Spinal cord (tissue), 10 donors: Measurements from ENCODE around the gene RBMX2. TPM values are rescaled to one million over a fixed set of nuclear protein-coding genes. Genes with fewer than 3 reads are reported as not detected.
"Not testable (repeated sequence)": the region's sequence is repeated elsewhere in the genome, so short reads cannot be mapped to it uniquely, and the experiment has no call there.

Source experiments
- DNase-seq, 6 donors: peaks; one replicate each; pipeline versions ENCODE4 v3.0.0 to v3.0.0-alpha.2; 2013 to 2015; ENCODE audit warnings: low spot score in 6 of 6, low read depth in 4 of 6
- H3K27ac ChIP-seq: one replicate; pipeline ENCODE4 v1.5.1; 2013; ENCODE audit warnings: low read depth, low read length, control low read depth
- H3K27me3 ChIP-seq: one replicate; pipeline ENCODE4 v1.6.1; 2013; ENCODE audit warnings: low read length; ENCODE audit not compliant: control insufficient read depth, insufficient read depth
- H3K36me3 ChIP-seq: one replicate; pipeline ENCODE4 v1.6.1; 2013; ENCODE audit warnings: low read length; ENCODE audit not compliant: control insufficient read depth, insufficient read depth
- H3K4me1 ChIP-seq: one replicate; pipeline ENCODE4 v1.6.1; 2013; ENCODE audit warnings: low read length; ENCODE audit not compliant: control insufficient read depth, insufficient read depth
- H3K4me3 ChIP-seq: one replicate; pipeline ENCODE4 v1.5.1; 2013; ENCODE audit warnings: low read depth, low read length, control low read depth
- H3K9me3 ChIP-seq: one replicate; pipeline ENCODE4 v1.6.1; 2013; ENCODE audit warnings: low read length; ENCODE audit not compliant: control insufficient read depth, insufficient read depth
- WGBS: methylation state at CpG from one replicate; pipeline ENCODE4 v1.1.5; 2013; ENCODE audit warnings: missing lambda C conversion rate; ENCODE audit not compliant: insufficient coverage; 5-methylcytosine and 5-hydroxymethylcytosine counted together
- long read RNA-seq, 4 donors: transcript quantifications; one replicate each; lab custom pipeline, GENCODE V29; 2026
- polyA plus RNA-seq, 2 donors: library from polyadenylated mRNA; unstranded; fragments of 120-200 nt; gene quantifications; one replicate each; pipeline ENCODE4 v1.2.1, GENCODE V29; 2013; ENCODE audit not compliant: insufficient read length in 2 of 2
- total RNA-seq, 2 donors: library from RNA; depleted of rRNA in 1 of 2; stranded (reverse); fragments of 120-200 nt in 1 of 2; fragments of >200 nt in 1 of 2; gene quantifications; one replicate each; pipeline versions ENCODE4 v1.2.3 to v1.2.4, GENCODE V29; 2013 to 2014
- donor health status: healthy.

RBMX2 gene
- total RNA-seq (10 to 100 TPM; 23.6 to 40.6 TPM), polyA plus RNA-seq (10 to 100 TPM; 25.6 to 34.6 TPM)
- long read RNA-seq, donor 1, transcript RBMX2-204 (2 exons, 358 nt), result major isoform, 6 of 19 reads
- long read RNA-seq, donor 1, transcript RBMX2-201 (6 exons, 1,528 nt), result minor isoform, 5 of 19 reads
- long read RNA-seq, donor 1, partial matches to known transcripts, result 6 of 19 reads
- long read RNA-seq, donor 1, other reads (novel, unspliced or antisense), result 0 of 19 reads
- long read RNA-seq, donor 2, partial matches to known transcripts, result 0 of 5 reads
- long read RNA-seq, donor 2, other reads (novel, unspliced or antisense), result 0 of 5 reads
- long read RNA-seq, donor 3, partial matches to known transcripts, result 0 of 4 reads
- long read RNA-seq, donor 3, other reads (novel, unspliced or antisense), result 0 of 4 reads
- long read RNA-seq, donor 4, transcript RBMX2-203 (4 exons, 729 nt), result minor isoform, 6 of 31 reads
- long read RNA-seq, donor 4, transcript RBMX2-201 (6 exons, 1,528 nt), result major isoform, 7 of 31 reads
- long read RNA-seq, donor 4, partial matches to known transcripts, result 12 of 31 reads
- long read RNA-seq, donor 4, other reads (novel, unspliced or antisense), result 0 of 31 reads

- peak within 1 kb of the TSS; percentile 69 for H3K4me3 ChIP-seq
- peak within 1 kb of the TSS; percentile 65 for H3K27ac ChIP-seq
- peak in 3 of 6 donors; percentile 57 to 91 (median 89) for DNase-seq
- peaks cover 7% of the 10 kb centered on the region for H3K36me3 ChIP-seq
- H3K9me3 ChIP-seq, result no peaks in the 10 kb centered on the region
- H3K27me3 ChIP-seq, result peaks cover 4% of the 10 kb centered on the region
- no peaks in the 10 kb centered on the region for H3K4me1 ChIP-seq
- 29% methylated on average over 42 of the region's 47 CpGs for WGBS
Measured at GRCh38 chrX:130401415-130402207, at the start of gene RBMX2. Gene RBMX2, plus strand, starts transcription at chrX:130401987. Its CDS starts 46 bp downstream, at chrX:130402033.

GRCh38 chrX:130352050-130352449 lies 49.7 kb upstream of the RBMX2 start:
- H3K27me3 ChIP-seq, H3K4me1 ChIP-seq, DNase-seq, H3K27ac ChIP-seq, H3K4me3 ChIP-seq, H3K9me3 ChIP-seq, H3K36me3 ChIP-seq: not testable (repeated sequence)
- WGBS, result no CpG with 5 or more reads among the region's 1 CpG

- H3K4me3 ChIP-seq, result no peak overlapping the region
- peaks cover 7% of the 10 kb centered on the region for H3K27me3 ChIP-seq
- no peaks in the 10 kb centered on the region for H3K9me3 ChIP-seq
- no peak for DNase-seq
- H3K27ac ChIP-seq, result no peak overlapping the region
- H3K4me1 ChIP-seq, result no peaks in the 10 kb centered on the region
- H3K36me3 ChIP-seq, result no peaks in the 10 kb centered on the region
Measured at GRCh38 chrX:130376077-130376476, 25.7 kb upstream of the RBMX2 start.

GRCh38 chrX:130378024-130378669 lies 23.6 kb upstream of the RBMX2 start:
- peak in 2 of 6 donors; percentile 45 to 62 for DNase-seq
- WGBS, result 21% methylated on average over 4 of the region's 5 CpGs
- peaks cover 10% of the 10 kb centered on the region for H3K27me3 ChIP-seq
- H3K9me3 ChIP-seq, result no peaks in the 10 kb centered on the region
- no peak overlapping the region for H3K4me3 ChIP-seq
- H3K36me3 ChIP-seq, result no peaks in the 10 kb centered on the region
- H3K4me1 ChIP-seq, result no peaks in the 10 kb centered on the region
- H3K27ac ChIP-seq, result no peak overlapping the region

- DNase-seq, result no peak
- WGBS, result 60% methylated on average over 4 of the region's 4 CpGs
Measured at GRCh38 chrX:130385520-130385919, 16.3 kb upstream of the RBMX2 start, which contains the start of gene GPR119. Gene GPR119, minus strand, starts transcription at chrX:130385674. Its CDS starts 227 bp downstream, at chrX:130385447.

GRCh38 chrX:130386408-130386808 lies 15.4 kb upstream of the RBMX2 start:
- Histone ChIP-seq H3K9me3 (no peaks in the 10 kb centered on the region), H3K27ac (no peak overlapping the region), H3K4me1 (no peaks in the 10 kb centered on the region), H3K4me3 (no peak overlapping the region), H3K27me3 (peaks cover 7% of the 10 kb centered on the region), H3K36me3 (no peaks in the 10 kb centered on the region)
- 74% methylated on average over 4 of the region's 5 CpGs for WGBS
- DNase-seq, result no peak

More at GRCh38 chrX:130385520-130385919, 16.3 kb upstream of the RBMX2 start, which contains the start of gene GPR119:
- Histone ChIP-seq H3K27me3 (peaks cover 9% of the 10 kb centered on the region), H3K4me3 (no peak within 1 kb of the TSS), H3K9me3 (no peaks in the 10 kb centered on the region), H3K36me3 (no peaks in the 10 kb centered on the region), H3K4me1 (no peaks in the 10 kb centered on the region), H3K27ac (no peak within 1 kb of the TSS)

GRCh38 chrX:130393451-130394074 lies 8.2 kb upstream of the RBMX2 start:
- Histone ChIP-seq H3K27me3 (peaks cover 4% of the 10 kb centered on the region), H3K27ac (no peak overlapping the region), H3K4me3 (no peak overlapping the region), H3K36me3 (no peaks in the 10 kb centered on the region), H3K9me3 (no peaks in the 10 kb centered on the region), H3K4me1 (no peaks in the 10 kb centered on the region)
- DNase-seq, result peak in 2 of 6 donors; percentile 75 to 84
- 24% methylated on average over 3 of the region's 5 CpGs for WGBS

- Histone ChIP-seq H3K27ac (no peak overlapping the region), H3K9me3 (no peaks in the 10 kb centered on the region), H3K4me3 (no peak overlapping the region), H3K27me3 (peaks cover 6% of the 10 kb centered on the region), H3K4me1 (no peaks in the 10 kb centered on the region), H3K36me3 (no peaks in the 10 kb centered on the region)
- DNase-seq, result no peak
- 61% methylated on average over 6 of the region's 7 CpGs for WGBS
Measured at GRCh38 chrX:130395341-130395740, 6.4 kb upstream of the RBMX2 start.

- Histone ChIP-seq H3K4me1 (no peaks in the 10 kb centered on the region), H3K27ac (no peak overlapping the region), H3K36me3 (peaks cover 7% of the 10 kb centered on the region), H3K27me3 (peaks cover 4% of the 10 kb centered on the region), H3K9me3 (no peaks in the 10 kb centered on the region), H3K4me3 (peak overlapping the region; percentile 69)
- WGBS, result 26% methylated on average over 13 of the region's 13 CpGs
- no peak for DNase-seq
Measured at GRCh38 chrX:130402208-130402684, 459 bp downstream of the RBMX2 start.
